RPMI7951 (cell line): Measurements from ENCODE around the gene KDR. TPM values are rescaled to one million over a fixed set of nuclear protein-coding genes. Genes with fewer than 3 reads are reported as not detected.

Experiments
- DNase-seq: peaks from one replicate; pipeline ENCODE4 v3.0.0-alpha.2; 2012; ENCODE audit warnings: low read depth
- total RNA-seq: library from RNA; depleted of rRNA; stranded (reverse); fragments of >200 nt; shearing (Covaris generic); gene quantifications from 2 replicates; pipeline ENCODE4 v1.2.3, GENCODE V29; 2014

The KDR gene
- total RNA-seq, 1 experiment from 2014 or later: under 0.01 TPM

- no peak for DNase-seq
Observed at GRCh38 chr4:55079451-55080173, 45.8 kb downstream of the KDR start.

- no peak for DNase-seq
Observed at GRCh38 chr4:55078987-55079386, 46.4 kb downstream of the KDR start.

- no peak for DNase-seq
Observed at GRCh38 chr4:55077577-55077976, 47.8 kb downstream of the KDR start.

- DNase-seq: no peak
Observed at GRCh38 chr4:55075823-55076716, 49.3 kb downstream of the KDR start.

- DNase-seq: no peak
Observed at GRCh38 chr4:55075376-55075775, 50.0 kb downstream of the KDR start.

GRCh38 chr4:55074386-55074785 is 51.0 kb downstream of the KDR start:
- DNase-seq: no peak

- DNase-seq: no peak
Observed at GRCh38 chr4:55071951-55072350, 53.4 kb downstream of the KDR start.

GRCh38 chr4:55069248-55069647 is 56.1 kb downstream of the KDR start:
- DNase-seq: no peak

GRCh38 chr4:55068522-55068921 is 56.9 kb downstream of the KDR start:
- no peak for DNase-seq

- DNase-seq: no peak
Observed at GRCh38 chr4:55066018-55066417, 59.4 kb downstream of the KDR start.

GRCh38 chr4:55055529-55055928 is 69.9 kb downstream of the KDR start:
- no peak for DNase-seq

GRCh38 chr4:55051532-55051931 is 73.9 kb downstream of the KDR start:
- no peak for DNase-seq

GRCh38 chr4:55050418-55050950 is 74.9 kb downstream of the KDR start:
- no peak for DNase-seq

GRCh38 chr4:55038176-55038890 is 87.1 kb downstream of the KDR start:
- DNase-seq: no peak

- DNase-seq: no peak
Observed at GRCh38 chr4:55037728-55038127, 87.7 kb downstream of the KDR start.

- no peak for DNase-seq
Observed at GRCh38 chr4:55036405-55036804, 89.0 kb downstream of the KDR start.

- no peak for DNase-seq
Observed at GRCh38 chr4:55035892-55036291, 89.5 kb downstream of the KDR start.

GRCh38 chr4:55033296-55033695 is 92.1 kb downstream of the KDR start:
- no peak for DNase-seq

- no peak for DNase-seq
Observed at GRCh38 chr4:55032788-55033187, 92.6 kb downstream of the KDR start.

GRCh38 chr4:55032179-55032578 is 93.2 kb downstream of the KDR start:
- DNase-seq: no peak

GRCh38 chr4:55031158-55031557 is 94.2 kb downstream of the KDR start:
- no peak for DNase-seq

- DNase-seq: no peak
Observed at GRCh38 chr4:55030589-55030988, 94.8 kb downstream of the KDR start.
